OCI-LY7 (cell line): ENCODE data around the gene PTBP3. TPM values are rescaled to one million over a fixed set of nuclear protein-coding genes. Genes with fewer than 3 reads are reported as not detected.

ENCODE experiments used
- BruUV-seq: library from RNA; stranded (reverse); fragments of 400-500 nt; replicated peaks from 2 replicates; lab custom pipeline; 2021; lab: Mats Ljungman, UMichigan
- CTCF ChIA-PET: fragments of 300-600 bp; sonication (Branson Sonifier 250); formaldehyde crosslinking; loops from one replicate; lab custom pipeline; 2022; ENCODE audit warnings: antibody characterized with exemption; ENCODE audit not compliant: unreplicated experiment; lab: Charles Lee
- POLR2A ChIA-PET: fragments of 300-600 bp; sonication (Branson Sonifier 250); formaldehyde crosslinking; loops from one replicate; lab custom pipeline; 2022; ENCODE audit warnings: antibody characterized with exemption; lab: Charles Lee
- DNase-seq: peaks from one replicate; pipeline ENCODE4 v3.0.0-alpha.2; 2015; ENCODE audit warnings: low spot score
- H2AFZ ChIP-seq: fragments of 200-600 bp; sonication (generic), shearing (Covaris generic); 2 replicates; pipeline ENCODE4 v1.6.1; 2014; ENCODE audit warnings: mild to moderate bottlenecking, antibody characterized with exemption, low read length, moderate library complexity
- H3K27ac ChIP-seq: fragments of 200-600 bp; sonication (generic); 2 replicates; pipeline ENCODE4 v1.5.1; 2014; ENCODE audit warnings: mixed run types, low read depth, mild to moderate bottlenecking, moderate library complexity, low read length, inconsistent platforms; ENCODE audit not compliant: poor library complexity, severe bottlenecking
- H3K36me3 ChIP-seq: fragments of 200-600 bp; sonication (generic); 2 replicates; pipeline ENCODE4 v1.6.1; 2014; ENCODE audit warnings: mild to moderate bottlenecking, antibody characterized with exemption, low read length, moderate library complexity, mixed read lengths; ENCODE audit not compliant: insufficient read depth
- H3K4me1 ChIP-seq: fragments of 200-600 bp; sonication (generic); 2 replicates; pipeline ENCODE4 v1.5.1; 2014; ENCODE audit warnings: mild to moderate bottlenecking, low read length; ENCODE audit not compliant: insufficient read depth, poor library complexity, severe bottlenecking
- H3K4me2 ChIP-seq: fragments of 200-600 bp; sonication (generic); 2 replicates; pipeline ENCODE4 v1.6.1; 2014; ENCODE audit warnings: mild to moderate bottlenecking, low read length
- H3K4me3 ChIP-seq: fragments of 200-600 bp; sonication (generic); 2 replicates; pipeline ENCODE4 v1.5.1; 2014; ENCODE audit warnings: mild to moderate bottlenecking, low read depth, low read length; ENCODE audit not compliant: poor library complexity, severe bottlenecking
- H3K79me2 ChIP-seq: fragments of 200-600 bp; sonication (generic); 2 replicates; pipeline ENCODE4 v1.6.1; 2016; ENCODE audit warnings: low read depth, mild to moderate bottlenecking, low read length, moderate library complexity, mixed read lengths; ENCODE audit not compliant: insufficient read depth
- H3K9me2 ChIP-seq: fragments of 200-600 bp; sonication (generic); 2 replicates; pipeline ENCODE4 v1.6.1; 2016; ENCODE audit warnings: mild to moderate bottlenecking, low read length, mixed read lengths; ENCODE audit not compliant: insufficient read depth
- H3K9me3 ChIP-seq: fragments of 200-600 bp; sonication (generic); 2 replicates; pipeline ENCODE4 v1.6.1; 2014; ENCODE audit warnings: mild to moderate bottlenecking, mixed run types, low read length, mixed read lengths
- H4K20me1 ChIP-seq: fragments of 200-600 bp; sonication (generic); 2 replicates; pipeline ENCODE4 v1.6.1; 2014; ENCODE audit warnings: mild to moderate bottlenecking, antibody characterized with exemption, low read length, moderate library complexity, mixed read lengths; ENCODE audit not compliant: insufficient read depth
- CTCF ChIP-seq: fragments of 200-600 bp; sonication (generic); conservative IDR thresholded peaks from 2 replicates; pipeline ENCODE4 v1.5.1; 2014; ENCODE audit warnings: mild to moderate bottlenecking, antibody characterized with exemption, low read length, moderate library complexity, mixed read lengths
- EZH2phosphoT487 ChIP-seq: fragments of 200-600 bp; sonication (generic); IDR thresholded peaks from 2 replicates; pipeline ENCODE4 v1.6.1; 2018; ENCODE audit warnings: low read depth, borderline replicate concordance, mild to moderate bottlenecking, mixed run types, antibody characterized with exemption, low read length, moderate library complexity, mixed read lengths
- intact Hi-C: fragments of 100-400 bp; cut with micrococcal nuclease; formaldehyde crosslinking; loops from one replicate; pipeline ENCODE4 v1.10.0; 2022; ENCODE audit not compliant: unreplicated experiment
- total RNA-seq, 2 experiments: library from RNA; depleted of rRNA in 1 of 2; stranded (reverse); fragments of >200 nt in 1 of 2; shearing (Covaris generic) in 1 of 2; gene quantifications; 2 replicates each; pipeline ENCODE4 v1.2.3, GENCODE V29; 2014 to 2022

The PTBP3 gene
- total RNA-seq, 2 experiments from 2014 or later = 38.1 to 98.2 TPM

- H3K4me2 ChIP-seq = no peak overlapping the region
- ChIA-PET CTCF (no interaction called here), POLR2A (interaction anchor here (0.6 kb wide), 3 partner anchors 27 to 494 kb away, joined by 3 to 4 read pairs (median 3); no protein-coding TSS in a partner anchor)
- BruUV-seq = no TSS peak
- TF ChIP-seq EZH2phosphoT487 (no peak), CTCF (no peak)
- no peaks in the 10 kb centered on the region for H3K36me3 ChIP-seq
- H3K79me2 ChIP-seq = no peaks in the 10 kb centered on the region
- intact Hi-C loops = loop anchor here (10.0 kb wide), 1 partner anchor 181 kb away; no protein-coding TSS in a partner anchor
- H3K27ac ChIP-seq = no peak overlapping the region
- DNase-seq = no peak
- no peaks in the 10 kb centered on the region for H4K20me1 ChIP-seq
- H3K4me1 ChIP-seq = no peaks in the 10 kb centered on the region
- 0 out of 2 replicates have a peak, but pooled peaks cover 6% of the 10 kb centered on the region for H3K9me3 ChIP-seq
- H3K9me2 ChIP-seq = no peaks in the 10 kb centered on the region
- no peak overlapping the region for H3K4me3 ChIP-seq
- H2AFZ ChIP-seq = no peak overlapping the region
These were observed 149.2 kb downstream of the PTBP3 start for GRCh38 chr9:112184221-112184620.

GRCh38 chr9:112180387-112180881 lies 153.0 kb downstream of the PTBP3 start:
- Histone ChIP-seq H3K4me1 (no peaks in the 10 kb centered on the region), H3K4me3 (no peak overlapping the region), H3K9me3 (0 out of 2 replicates have a peak, but pooled peaks cover 6% of the 10 kb centered on the region), H3K4me2 (no peak overlapping the region), H4K20me1 (no peaks in the 10 kb centered on the region), H3K27ac (no peak overlapping the region), H3K79me2 (no peaks in the 10 kb centered on the region), H3K36me3 (no peaks in the 10 kb centered on the region), H2AFZ (no peak overlapping the region), H3K9me2 (no peaks in the 10 kb centered on the region)
- ChIA-PET POLR2A (interaction anchor here (0.5 kb wide), 1 partner anchor 285 kb away, joined by 3 read pairs; no protein-coding TSS in a partner anchor), CTCF (no interaction called here)
- no TSS peak for BruUV-seq
- TF ChIP-seq CTCF = no peak
- no peak for TF ChIP-seq EZH2phosphoT487
- intact Hi-C loops = loop anchor here (10.0 kb wide), 1 partner anchor 184 kb away; no protein-coding TSS in a partner anchor
- DNase-seq = no peak

- Histone ChIP-seq H3K9me3 (0 out of 2 replicates have a peak, but pooled peaks cover 6% of the 10 kb centered on the region), H2AFZ (no peak overlapping the region), H3K4me3 (no peak overlapping the region), H3K4me1 (no peaks in the 10 kb centered on the region), H3K27ac (no peak overlapping the region), H3K36me3 (no peaks in the 10 kb centered on the region), H3K79me2 (no peaks in the 10 kb centered on the region), H3K9me2 (no peaks in the 10 kb centered on the region), H4K20me1 (no peaks in the 10 kb centered on the region), H3K4me2 (no peak overlapping the region)
- CTCF ChIA-PET = no interaction called here
- TF ChIP-seq EZH2phosphoT487 = no peak
- TF ChIP-seq CTCF = no peak
- DNase-seq = no peak
- BruUV-seq = no TSS peak
- intact Hi-C loops = loop anchor here (10.0 kb wide), 1 partner anchor 185 kb away; no protein-coding TSS in a partner anchor
- POLR2A ChIA-PET = interaction anchor here (0.5 to 0.7 kb wide), 2 partner anchors 285 to 530 kb away, joined by 3 read pairs; no protein-coding TSS in a partner anchor
These were observed 153.6 kb downstream of the PTBP3 start for GRCh38 chr9:112179816-112180215.
